HG03280 (cell line): Measurements from ENCODE around the gene RXRA.

Experiments
- ATAC-seq: cut with Tn5 transposase; IDR thresholded peaks from one replicate; pipeline ENCODE4 v1.9.1; 2021; ENCODE audit warnings: mild to moderate bottlenecking, moderate library complexity; ENCODE audit not compliant: unreplicated experiment

The RXRA gene

DNA sequence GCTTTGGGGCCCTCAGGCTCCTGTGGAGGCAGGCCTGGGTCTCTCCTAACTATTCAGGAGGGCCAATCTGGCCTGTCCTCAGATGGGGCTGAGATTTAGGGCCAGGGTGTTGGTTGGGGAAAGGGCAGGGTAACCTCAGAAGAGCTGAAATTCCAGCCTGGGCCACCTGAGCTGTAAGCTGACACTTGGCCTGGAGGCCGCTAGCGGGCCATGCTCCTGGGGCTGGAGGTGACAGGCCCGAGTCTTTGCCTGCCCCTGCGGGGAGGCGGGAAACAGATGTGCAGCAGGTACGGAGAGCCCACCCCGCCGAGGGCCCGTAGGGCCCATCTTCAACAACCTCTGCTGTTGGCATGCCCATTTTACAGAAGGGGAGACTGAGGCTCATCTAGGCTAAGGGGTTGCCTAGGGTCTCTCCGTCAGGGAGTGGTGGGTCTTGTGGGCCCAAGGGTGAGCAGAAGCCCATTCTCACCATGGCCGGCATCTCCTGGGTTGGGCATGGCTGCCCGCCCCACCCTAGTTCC is 69.5 kb downstream of the RXRA start:
- no peak for ATAC-seq

GRCh38 chr9:134396258-134396742 is 70.0 kb downstream of the RXRA start:
- ATAC-seq, result no peak

- ATAC-seq, result no peak
Observed at GRCh38 chr9:134396825-134397224, 70.6 kb downstream of the RXRA start.

- no peak for ATAC-seq
Observed at GRCh38 chr9:134398756-134399155, 72.5 kb downstream of the RXRA start.

GRCh38 chr9:134399435-134400056 is 73.3 kb downstream of the RXRA start:
- ATAC-seq, result no peak

- ATAC-seq, result no peak
Observed at GRCh38 chr9:134400283-134400682, 74.0 kb downstream of the RXRA start.

- no peak for ATAC-seq
Observed at GRCh38 chr9:134401391-134401790, 75.1 kb downstream of the RXRA start.

- no peak for ATAC-seq
Observed at GRCh38 chr9:134402182-134402581, 75.9 kb downstream of the RXRA start.

DNA sequence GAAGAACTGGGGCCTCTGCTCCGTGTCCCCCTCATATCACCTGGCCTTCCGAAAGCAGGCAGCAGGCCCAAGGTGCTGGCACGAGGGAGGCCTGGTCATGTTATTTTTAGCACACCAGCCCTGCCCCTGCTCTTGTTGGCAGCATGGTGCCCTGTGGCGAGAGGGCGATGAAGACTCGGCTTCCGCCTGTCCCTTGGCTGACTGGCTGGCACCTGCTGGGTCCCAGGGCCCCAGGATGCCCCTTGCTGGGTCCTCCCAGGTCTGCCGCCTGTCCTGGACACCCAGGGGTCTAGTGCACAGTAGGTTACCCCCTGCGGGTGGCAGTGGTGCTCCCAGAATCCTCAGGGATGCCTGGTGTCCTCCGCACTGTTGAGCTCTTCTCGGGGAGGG is 77.0 kb downstream of the RXRA start:
- ATAC-seq, result no peak

DNA sequence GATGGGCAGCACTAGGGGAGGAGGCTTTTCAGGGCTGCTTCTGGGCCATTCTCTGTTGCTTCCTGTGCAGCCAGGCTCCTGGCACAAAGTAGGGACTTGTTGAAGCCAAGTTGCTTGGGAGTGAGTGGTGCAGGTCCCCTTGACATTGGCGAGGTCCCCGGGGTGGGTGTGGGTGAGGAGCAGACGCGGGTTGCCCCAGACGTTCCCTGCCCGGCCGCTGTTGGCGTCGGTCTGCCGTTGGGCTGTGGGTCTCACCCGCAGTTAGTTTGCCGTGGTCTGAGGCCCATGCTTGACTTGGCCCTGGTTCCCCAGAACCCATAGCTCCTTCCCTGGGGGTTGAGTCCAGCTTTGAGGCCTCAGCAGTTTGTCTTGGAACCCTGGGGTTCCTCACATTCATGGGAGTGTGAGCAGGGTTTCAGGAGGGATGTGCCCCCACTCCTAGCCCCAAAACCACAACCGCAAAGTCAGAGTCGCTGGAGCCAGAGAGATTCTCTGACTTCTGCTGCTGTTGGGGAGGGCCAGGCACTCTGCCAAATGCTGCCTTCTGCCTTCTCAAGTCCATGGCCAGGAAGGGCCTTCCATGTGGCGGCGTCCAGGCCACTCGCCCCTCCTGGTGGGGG is 77.5 kb downstream of the RXRA start:
- no peak for ATAC-seq

DNA sequence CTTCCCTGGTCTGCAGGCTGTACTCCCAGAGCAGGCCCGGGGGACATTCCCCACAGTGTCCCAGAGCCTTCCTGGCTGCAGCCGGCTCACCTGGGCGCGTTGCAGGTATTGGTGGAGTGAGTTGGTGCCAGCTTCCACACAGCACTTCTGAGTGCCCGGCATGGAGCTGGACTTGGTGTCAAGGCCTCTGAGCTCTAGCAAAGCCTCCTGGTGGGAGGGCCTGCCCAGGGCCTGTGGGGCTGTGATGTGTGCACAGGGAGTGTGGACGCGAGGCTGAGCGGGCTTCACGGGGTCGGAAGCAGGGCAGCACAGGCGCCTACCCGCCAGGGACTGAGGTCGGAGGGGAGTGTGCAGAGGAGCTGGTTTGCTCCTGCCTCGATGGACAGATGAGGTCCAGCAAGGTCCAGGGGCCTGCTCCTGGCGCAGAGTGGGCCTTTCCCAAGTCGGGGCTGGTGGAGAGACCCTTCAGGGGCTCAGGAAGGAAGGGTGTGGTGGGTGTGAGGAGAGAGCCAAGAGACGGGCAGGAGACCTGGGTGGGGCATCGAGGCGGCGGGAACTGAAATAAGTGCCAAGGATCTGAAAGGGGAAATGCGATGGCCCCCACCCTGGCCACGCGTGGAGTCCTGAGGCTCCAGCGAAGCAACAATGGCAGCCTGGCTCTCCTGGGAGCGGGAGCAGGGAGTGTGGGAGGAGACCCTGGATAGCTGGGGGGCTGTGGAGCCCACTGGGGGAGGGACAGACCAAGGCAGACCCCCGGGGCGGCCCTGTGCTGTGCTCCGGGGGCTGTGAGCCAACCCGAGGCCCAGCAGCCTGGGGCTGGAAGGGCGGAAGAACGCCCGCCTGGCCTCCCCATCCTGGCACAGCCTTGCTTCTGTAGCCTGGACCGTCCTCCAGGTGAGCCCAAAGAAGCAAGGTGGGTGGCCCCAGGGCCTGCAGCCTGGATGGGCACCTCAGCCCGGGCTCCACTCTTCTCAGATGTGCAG is 78.4 kb downstream of the RXRA start:
- no peak for ATAC-seq

GRCh38 chr9:134405527-134405926 is 79.3 kb downstream of the RXRA start:
- ATAC-seq, result no peak

DNA sequence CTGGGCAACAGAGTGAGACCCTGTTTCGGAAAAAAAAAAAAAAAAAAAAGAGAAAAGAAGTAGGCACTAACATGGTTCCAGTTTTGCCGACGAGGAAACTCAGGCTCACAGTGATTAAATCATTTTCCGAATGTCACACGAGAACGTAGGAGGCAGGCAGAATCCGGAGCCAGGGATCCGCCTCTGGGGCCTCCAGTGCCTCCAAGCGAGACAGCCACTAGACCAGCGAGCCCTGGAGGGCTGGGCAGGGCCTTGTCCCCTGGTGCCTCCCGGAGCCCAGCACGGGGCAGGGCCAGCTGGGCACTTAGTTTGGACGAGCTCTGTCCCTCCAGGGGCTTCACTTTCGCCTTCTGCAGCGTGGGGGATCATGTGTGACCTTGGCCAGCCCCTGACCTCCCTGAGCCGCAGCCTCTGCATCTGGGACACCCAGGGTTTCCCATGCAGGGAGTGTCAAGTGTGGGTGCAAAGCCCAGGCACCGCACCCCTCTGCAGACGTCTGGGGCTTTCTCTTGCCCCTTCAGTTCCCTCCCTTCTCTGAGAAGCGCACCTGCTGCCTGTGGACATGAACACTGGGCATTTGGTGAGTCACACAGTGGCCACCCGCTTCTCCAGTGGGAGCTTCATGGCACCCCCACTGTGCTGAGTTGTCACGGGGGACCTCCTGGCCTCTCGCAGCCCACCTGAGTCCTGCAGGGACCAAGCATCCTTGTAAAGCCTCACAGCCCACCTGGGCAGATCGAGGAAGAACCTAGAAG is 80.3 kb downstream of the RXRA start:
- ATAC-seq, result no peak

DNA sequence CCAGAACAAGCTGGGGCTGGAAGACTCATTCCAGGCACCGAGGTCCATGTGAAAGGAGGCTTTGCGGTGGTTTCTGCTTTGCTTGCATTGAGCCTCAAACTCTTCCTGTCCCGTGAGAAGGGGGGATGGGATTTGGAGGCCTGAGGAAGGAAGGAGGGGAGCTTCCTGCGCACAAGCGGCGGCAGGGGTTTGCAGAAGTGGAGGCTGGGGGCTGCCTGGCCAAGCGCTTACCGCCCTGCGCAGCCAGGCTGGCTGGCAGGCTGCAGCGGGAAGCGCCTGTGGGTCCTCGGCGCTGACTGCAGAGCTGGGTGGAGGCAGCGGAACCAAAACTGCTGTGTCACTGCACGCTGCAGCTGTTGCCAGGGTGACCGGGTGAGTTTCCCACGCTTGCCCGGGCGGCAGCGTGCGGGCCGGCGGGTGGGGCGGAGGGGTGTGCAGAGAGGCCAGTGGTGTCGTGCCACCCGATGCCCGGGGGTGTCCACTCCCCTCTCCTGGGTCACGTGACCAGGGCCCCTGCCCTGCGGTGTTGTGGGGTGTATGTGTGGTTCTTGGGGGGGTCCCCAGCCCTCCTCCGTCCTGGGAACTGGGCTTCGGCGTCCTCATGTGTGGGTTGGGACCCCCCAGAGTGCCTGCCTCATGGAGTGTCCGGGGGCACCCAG is 81.0 kb downstream of the RXRA start:
- peak; percentile 88 for ATAC-seq

DNA sequence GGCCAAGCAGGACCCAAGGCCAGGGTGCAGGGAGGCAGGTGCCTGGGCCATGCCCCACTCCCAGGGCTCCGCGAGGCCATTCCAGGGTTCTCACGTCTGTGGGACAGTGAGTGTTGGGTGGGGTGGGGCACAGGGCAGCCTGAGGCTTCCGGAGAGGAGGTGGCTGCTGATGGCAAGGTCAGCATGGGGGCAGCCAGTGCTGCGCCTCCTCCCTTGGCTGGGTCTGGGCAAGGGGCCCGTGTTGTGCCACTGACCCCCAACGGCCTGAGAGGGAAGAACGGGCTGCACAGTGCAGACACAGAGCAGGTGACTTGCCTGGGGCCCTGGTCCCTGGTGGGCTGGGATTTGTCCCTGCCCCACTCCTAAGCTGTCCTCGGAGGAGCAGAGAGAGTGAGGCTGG is 82.1 kb downstream of the RXRA start:
- no peak for ATAC-seq

DNA sequence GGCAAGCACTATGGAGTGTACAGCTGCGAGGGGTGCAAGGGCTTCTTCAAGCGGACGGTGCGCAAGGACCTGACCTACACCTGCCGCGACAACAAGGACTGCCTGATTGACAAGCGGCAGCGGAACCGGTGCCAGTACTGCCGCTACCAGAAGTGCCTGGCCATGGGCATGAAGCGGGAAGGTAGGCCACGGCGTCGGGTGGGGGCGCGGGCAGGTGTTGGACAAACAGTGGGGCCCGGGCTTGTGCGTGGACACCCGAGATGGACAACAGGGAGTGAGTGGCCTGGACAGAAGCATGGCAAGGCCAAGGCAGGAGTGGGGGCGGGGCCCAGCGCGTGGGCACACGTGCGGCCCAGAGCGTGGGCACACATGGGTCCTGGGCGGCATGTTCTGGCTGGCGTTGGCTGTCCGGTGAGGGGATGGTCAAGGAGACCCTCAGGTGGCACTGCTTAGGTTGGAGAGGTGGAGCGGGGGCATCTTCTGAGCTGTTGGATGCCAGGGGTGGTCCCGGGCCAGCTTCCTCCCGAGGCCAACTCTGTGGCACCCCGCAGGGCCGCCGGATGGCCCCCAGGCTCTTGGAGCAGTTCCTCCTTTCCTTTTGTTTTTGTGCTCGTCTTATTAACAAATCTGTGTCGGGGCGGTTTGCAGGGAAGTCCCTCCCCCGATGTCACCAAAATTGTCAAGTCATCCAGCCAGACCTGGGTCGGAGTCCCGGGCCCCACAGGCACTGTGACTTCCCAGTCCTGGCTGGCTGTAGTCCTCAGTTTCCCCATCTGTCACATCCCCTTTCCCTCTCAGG is 82.9 kb downstream of the RXRA start:
- ATAC-seq, result no peak

DNA sequence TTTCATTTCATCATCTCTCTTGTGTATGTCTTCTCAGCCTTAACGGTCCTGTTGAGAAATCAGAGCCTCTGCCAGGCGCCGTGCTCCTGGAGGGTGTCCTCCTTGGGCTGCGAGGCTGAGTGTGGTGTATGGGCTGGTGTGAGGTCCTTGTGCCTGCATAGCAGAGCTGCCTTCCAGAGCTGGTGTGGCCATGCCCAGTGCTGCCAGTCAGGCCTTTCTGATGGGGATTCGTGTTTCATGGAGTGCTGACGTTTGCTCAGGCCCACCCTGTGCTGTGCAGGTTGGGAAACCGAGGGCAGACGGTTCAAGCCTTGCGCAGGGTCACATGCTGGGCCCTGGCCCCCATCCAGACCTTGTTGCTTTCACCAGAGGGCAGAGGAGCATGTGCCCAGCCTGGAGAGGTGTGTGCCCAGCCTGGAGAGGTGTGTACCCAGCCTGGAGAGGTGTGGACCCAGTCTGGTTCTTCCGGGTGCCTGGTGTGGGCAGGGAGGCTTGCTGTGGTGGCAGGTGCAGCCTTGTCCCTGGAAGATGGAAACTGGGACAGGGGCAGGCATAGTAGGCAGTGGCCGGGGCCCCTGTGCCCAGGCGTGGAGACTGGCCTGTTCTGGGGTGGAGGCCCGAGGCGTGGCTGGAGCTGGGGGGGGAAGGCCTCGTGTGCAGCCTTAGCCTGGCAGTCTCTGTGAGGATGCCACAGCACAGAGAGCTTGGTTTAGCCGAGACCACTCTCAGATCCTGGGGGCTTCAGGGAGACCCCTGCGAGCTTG is 84.0 kb downstream of the RXRA start:
- ATAC-seq, result no peak

GRCh38 chr9:134410835-134411217 is 84.6 kb downstream of the RXRA start:
- no peak for ATAC-seq
